ENCODE results near the gene ZYG11A.
A peak's percentile ranks its signal among the peaks of the same experiment; 100 is the strongest.
"Not testable (repeated sequence)": the region's sequence is repeated elsewhere in the genome, so short reads cannot be mapped to it uniquely, and the experiment has no call there.

The ZYG11A gene

DNA sequence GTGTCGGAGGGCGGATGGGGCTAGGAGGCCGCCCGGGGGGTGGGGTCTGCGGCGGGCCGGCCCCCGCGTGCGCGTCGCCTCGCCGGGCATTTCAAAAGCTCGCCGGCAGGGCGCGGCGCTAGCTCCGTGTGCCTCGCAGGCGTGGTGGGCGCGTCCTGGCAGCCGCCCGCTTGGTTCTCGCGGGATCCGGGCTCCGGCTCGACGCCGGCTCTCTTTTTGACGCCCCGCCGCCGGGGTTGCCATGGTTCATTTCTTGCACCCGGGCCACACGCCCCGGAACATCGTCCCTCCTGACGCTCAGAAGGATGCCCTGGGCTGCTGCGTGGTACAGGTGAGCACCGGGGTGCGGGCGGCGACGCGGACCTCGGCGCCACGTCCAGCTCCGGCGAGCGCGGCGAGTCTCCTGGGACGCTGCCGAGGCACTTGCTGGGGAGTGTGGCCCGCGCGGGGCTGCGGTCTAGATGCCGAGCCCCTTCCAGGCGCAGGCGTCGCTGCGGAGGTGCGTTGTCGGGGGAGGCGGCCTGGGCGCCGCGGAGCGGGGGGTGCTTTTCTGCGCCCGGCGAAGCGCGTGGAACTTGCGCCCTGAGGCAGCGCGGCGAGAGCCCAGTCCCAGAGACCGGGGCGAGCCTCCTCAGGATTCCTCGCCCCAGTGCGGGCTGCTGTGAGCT is at the start of gene ZYG11A:
TSS of gene ZYG11A (plus strand) at position 118 of the 668 bp plus-strand sequence. CDS start at position 242, 124 bp downstream.
- peak; percentile 71 for DNase-seq (ENCODE audit: low read depth)
- peak within 1 kb of the TSS; percentile 56 for H3K4me3 ChIP-seq (ENCODE audit: low read depth, low read length)
- TF ChIP-seq, protein P1, sequence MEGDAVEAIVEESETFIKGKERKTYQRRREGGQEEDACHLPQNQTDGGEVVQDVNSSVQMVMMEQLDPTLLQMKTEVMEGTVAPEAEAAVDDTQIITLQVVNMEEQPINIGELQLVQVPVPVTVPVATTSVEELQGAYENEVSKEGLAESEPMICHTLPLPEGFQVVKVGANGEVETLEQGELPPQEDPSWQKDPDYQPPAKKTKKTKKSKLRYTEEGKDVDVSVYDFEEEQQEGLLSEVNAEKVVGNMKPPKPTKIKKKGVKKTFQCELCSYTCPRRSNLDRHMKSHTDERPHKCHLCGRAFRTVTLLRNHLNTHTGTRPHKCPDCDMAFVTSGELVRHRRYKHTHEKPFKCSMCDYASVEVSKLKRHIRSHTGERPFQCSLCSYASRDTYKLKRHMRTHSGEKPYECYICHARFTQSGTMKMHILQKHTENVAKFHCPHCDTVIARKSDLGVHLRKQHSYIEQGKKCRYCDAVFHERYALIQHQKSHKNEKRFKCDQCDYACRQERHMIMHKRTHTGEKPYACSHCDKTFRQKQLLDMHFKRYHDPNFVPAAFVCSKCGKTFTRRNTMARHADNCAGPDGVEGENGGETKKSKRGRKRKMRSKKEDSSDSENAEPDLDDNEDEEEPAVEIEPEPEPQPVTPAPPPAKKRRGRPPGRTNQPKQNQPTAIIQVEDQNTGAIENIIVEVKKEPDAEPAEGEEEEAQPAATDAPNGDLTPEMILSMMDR (conservative IDR thresholded peaks at IDR 0.05; ENCODE audit: low read depth, low read length), result peak; percentile 26

DNA sequence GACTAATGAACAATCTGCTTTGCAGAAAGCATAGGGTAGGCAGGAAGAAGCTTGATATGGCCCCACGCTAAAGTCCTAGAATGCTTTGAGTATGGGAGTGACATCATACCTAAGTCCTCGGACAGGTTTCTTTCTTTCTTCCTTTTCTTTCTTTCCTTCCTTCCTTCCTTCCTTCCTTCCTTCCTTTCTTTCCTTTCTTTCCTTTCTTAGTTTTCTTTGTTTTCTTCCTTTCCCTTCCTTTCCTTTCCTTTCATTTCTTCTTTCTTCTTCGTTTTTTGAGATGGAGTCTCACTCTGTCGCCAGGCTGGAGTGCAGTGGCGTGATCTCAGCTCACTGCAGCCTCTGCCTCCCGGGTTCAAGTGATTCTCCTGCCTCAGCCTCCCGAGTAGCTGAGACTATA is 48.8 kb upstream of the ZYG11A start:
- not testable (repeated sequence) for H3K4me3 ChIP-seq (ENCODE audit: low read depth, low read length); DNase-seq (ENCODE audit: low read depth)

DNA sequence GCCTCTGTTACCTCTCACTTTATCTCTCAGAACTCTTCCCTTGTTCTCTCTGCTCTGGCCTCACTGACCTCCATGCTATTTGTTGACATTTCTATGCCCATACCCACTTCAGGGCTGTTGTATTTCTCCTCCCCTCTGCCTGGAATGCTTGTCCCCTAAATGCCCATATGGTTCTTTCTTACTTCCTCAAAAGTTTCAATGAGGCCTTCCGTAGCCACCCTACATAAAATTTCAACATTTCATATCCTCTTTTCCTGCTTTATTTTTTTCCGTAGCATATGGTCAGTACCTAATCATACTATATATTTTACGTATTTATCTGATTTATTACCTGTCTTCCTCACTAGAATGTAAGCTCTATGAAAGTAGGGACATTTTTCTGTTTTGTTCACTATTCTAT is 47.1 kb upstream of the ZYG11A start:
- TF ChIP-seq, protein P1 (conservative IDR thresholded peaks at IDR 0.05; ENCODE audit: low read depth, low read length), result no peak
- DNase-seq (ENCODE audit: low read depth), result no peak
- H3K4me3 ChIP-seq (ENCODE audit: low read depth, low read length), result no peak overlapping the region

DNA sequence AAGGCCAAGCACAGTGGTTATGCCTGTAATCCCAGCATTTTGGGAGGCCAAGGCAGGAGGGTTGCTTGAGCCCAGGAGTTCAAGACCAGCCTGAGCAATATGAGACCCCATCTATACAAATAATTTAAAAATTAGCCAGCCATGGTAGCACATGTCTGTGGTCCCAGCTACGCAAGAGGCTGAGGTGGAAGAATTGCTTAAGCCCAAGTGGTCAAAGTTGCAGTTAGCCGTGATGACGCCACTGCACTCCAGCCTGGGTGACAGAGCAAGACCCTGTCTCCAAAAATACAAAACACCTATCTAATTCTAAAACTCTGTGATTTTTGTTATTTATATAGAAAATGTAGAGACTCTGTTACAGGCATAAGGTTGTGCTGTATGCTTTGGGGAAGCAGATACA is 44.2 kb upstream of the ZYG11A start:
- no peak overlapping the region for H3K4me3 ChIP-seq (ENCODE audit: low read depth, low read length)
- TF ChIP-seq, protein P1 (conservative IDR thresholded peaks at IDR 0.05; ENCODE audit: low read depth, low read length), result no peak
- no peak for DNase-seq (ENCODE audit: low read depth)

DNA sequence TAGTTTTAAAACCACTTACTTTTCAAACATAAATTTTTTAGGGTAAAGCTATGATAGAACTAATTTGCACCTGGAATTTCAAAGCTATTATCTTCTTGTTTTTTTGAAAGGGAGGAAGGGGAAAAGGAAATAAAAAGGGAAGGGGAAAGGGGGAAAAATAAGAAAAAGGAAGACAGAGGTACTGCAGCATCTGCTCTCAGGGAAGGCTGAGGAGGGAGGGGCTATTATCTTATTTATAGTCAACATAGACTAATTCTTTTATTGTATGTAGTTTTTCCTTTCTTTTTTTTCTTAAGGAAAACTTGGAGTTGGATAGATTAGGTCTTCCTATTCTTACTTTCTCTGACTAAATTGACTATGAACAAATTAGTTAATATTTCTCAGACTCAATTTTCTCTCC is 41.5 kb upstream of the ZYG11A start:
- no peak for DNase-seq (ENCODE audit: low read depth)
- TF ChIP-seq, protein P1 (conservative IDR thresholded peaks at IDR 0.05; ENCODE audit: low read depth, low read length), result no peak
- no peak overlapping the region for H3K4me3 ChIP-seq (ENCODE audit: low read depth, low read length)

DNA sequence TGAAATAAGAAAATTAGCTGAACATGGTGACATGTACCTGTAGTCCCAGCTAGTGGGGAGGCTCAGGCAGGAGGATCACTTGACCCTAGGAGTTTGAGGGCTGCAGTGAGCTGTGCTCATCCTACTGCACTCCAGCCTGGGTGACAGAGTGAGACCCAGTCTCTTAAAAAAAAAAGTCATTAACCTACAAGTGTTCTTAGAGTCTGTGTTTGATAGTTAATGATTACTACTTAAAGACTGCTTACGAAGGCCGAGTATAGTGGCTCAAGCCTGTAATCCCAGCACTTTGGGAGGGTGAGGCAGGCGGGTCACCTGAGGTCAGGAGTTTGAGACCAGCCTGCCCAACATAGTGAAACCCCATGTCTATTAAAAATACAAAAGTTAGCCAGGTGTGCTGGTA is 38.5 kb upstream of the ZYG11A start:
- not testable (repeated sequence) for H3K4me3 ChIP-seq (ENCODE audit: low read depth, low read length); DNase-seq (ENCODE audit: low read depth)

DNA sequence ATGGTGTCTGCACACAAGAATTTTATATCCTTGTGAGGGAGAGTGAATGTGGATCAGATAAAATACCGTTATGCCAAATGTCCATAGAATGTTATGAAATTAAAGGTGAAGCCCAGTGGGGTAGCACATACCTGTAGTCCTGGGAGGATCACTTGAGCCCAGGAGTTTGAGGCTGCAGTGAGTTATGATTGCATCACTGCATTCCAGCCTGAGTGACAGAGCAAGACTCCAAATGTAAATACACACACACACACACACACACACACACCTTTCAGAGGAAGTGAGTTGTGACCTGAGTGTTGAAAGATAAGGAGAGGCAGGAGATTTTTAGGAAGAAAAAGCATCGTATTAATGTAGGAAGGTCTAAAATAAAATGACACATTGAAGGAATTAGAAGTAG is 28.1 kb upstream of the ZYG11A start:
- TF ChIP-seq, protein P1 (conservative IDR thresholded peaks at IDR 0.05; ENCODE audit: low read depth, low read length), result no peak
- DNase-seq (ENCODE audit: low read depth), result peak; percentile 61
- no peak overlapping the region for H3K4me3 ChIP-seq (ENCODE audit: low read depth, low read length)

DNA sequence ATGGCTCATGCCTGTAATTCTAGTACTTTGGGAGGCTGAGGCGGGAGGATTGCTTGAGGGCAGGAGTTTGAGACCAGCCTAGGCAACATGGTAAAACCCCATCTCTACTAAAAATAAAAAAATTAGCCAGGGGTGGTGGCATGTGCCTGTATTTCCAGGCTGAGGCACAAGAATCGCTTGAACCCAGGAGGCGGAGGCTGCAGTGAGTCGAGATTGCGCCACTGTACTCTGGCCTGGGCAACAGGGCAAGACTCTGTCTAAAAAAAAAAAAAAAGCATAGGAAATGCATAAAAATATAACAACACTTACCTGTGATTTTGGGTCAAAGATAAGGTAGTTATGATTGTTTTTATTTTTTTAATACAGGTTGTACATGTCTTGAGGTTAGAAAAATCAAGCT is 21.7 kb upstream of the ZYG11A start:
- DNase-seq (ENCODE audit: low read depth), result not testable (repeated sequence)

DNA sequence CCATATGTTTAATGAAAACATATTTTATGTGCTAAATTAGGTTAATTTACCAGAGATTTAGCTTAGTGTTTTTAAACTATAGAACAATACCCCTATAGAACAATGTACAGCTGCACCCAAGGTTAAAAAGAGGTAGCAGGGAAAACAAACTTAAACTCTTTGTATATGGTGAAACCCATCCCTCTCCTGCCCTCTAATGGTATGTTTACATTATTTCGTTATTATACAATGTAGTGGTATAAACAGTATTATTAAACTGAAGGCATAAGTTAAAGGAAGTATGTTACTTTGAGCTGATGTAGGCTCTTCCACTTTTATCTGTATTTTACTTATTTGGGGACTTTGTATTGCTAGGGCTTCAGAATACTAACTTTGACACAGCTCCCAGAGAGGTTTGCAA is 16.7 kb upstream of the ZYG11A start:
- H3K4me3 ChIP-seq (ENCODE audit: low read depth, low read length), result no peak overlapping the region
- peak; percentile 30 for DNase-seq (ENCODE audit: low read depth)
- TF ChIP-seq, protein P1 (conservative IDR thresholded peaks at IDR 0.05; ENCODE audit: low read depth, low read length), result peak; percentile 36

More for the DNA sequence above, 21.7 kb upstream of the ZYG11A start:
- H3K4me3 ChIP-seq (ENCODE audit: low read depth, low read length), result not testable (repeated sequence)
